Upper lobe of right lung (tissue), 1 donor: ENCODE measurements around the gene PCDHGA2. TPM values are rescaled to one million over a fixed set of nuclear protein-coding genes. Genes with fewer than 3 reads are reported as not detected.
A peak's percentile ranks its signal among the peaks of the same experiment; 100 is the strongest.
"Not testable (repeated sequence)": the region's sequence is repeated elsewhere in the genome, so short reads cannot be mapped to it uniquely, and the experiment has no call there.

ENCODE experiments used
- ATAC-seq: fragments of 200-7000 bp; cut with Tn5 transposase; one replicate; pipeline ENCODE4 v1.9.1; 2020; ENCODE audit warnings: mild to moderate bottlenecking, moderate library complexity
- DNase-seq: peaks from one replicate; pipeline ENCODE4 v3.0.0-alpha.2; 2020
- H3K27ac ChIP-seq: fragments of 200-600 bp; one replicate; pipeline ENCODE4 v1.8.0; 2022
- H3K27me3 ChIP-seq: fragments of 200-600 bp; one replicate; pipeline ENCODE4 v1.8.0; 2022; ENCODE audit warnings: mild to moderate bottlenecking
- H3K36me3 ChIP-seq: fragments of 200-600 bp; one replicate; pipeline ENCODE4 v1.8.0; 2022
- H3K4me1 ChIP-seq: fragments of 200-600 bp; one replicate; pipeline ENCODE4 v1.8.0; 2022
- H3K4me3 ChIP-seq: fragments of 200-600 bp; one replicate; pipeline ENCODE4 v1.8.0; 2022; ENCODE audit warnings: mild to moderate bottlenecking
- H3K9me3 ChIP-seq: fragments of 200-600 bp; one replicate; pipeline ENCODE4 v1.8.0; 2022
- intact Hi-C: fragments of 100-400 bp; cut with DNase I; formaldehyde crosslinking; loops from one replicate; pipeline ENCODE4 v1.11.0; 2022
- total RNA-seq: library from RNA; stranded (reverse); fragmentation: NEBNext Ultra II Directional; extraction: Animal tissue kit (Norgen Biotek cat#: 25700); gene quantifications from one replicate; pipeline ENCODE4 v1.2.1, GENCODE V29; 2021
- TF ChIP-seq, protein P1 (sequence below): fragments of 200-600 bp; IDR thresholded peaks from one replicate; pipeline ENCODE4 v1.8.0; 2022; ENCODE audit warnings: antibody characterized with exemption
- donor health status: DM: no; HTN: yes; CAD: no; lungs with severe emphysema.

The PCDHGA2 gene
- total RNA-seq, 1 donor from 2014 or later: 2.5 TPM

- Histone ChIP-seq H3K4me1 (no peaks in the 10 kb centered on the region), H3K36me3 (no peaks in the 10 kb centered on the region), H3K27ac (no peak overlapping the region), H3K9me3 (peaks cover 19% of the 10 kb centered on the region), H3K27me3 (peaks cover 6% of the 10 kb centered on the region), H3K4me3 (peak overlapping the region; percentile 21)
- ATAC-seq (no peak), DNase-seq (no peak)
- TF ChIP-seq, protein P1, sequence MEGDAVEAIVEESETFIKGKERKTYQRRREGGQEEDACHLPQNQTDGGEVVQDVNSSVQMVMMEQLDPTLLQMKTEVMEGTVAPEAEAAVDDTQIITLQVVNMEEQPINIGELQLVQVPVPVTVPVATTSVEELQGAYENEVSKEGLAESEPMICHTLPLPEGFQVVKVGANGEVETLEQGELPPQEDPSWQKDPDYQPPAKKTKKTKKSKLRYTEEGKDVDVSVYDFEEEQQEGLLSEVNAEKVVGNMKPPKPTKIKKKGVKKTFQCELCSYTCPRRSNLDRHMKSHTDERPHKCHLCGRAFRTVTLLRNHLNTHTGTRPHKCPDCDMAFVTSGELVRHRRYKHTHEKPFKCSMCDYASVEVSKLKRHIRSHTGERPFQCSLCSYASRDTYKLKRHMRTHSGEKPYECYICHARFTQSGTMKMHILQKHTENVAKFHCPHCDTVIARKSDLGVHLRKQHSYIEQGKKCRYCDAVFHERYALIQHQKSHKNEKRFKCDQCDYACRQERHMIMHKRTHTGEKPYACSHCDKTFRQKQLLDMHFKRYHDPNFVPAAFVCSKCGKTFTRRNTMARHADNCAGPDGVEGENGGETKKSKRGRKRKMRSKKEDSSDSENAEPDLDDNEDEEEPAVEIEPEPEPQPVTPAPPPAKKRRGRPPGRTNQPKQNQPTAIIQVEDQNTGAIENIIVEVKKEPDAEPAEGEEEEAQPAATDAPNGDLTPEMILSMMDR: no peak
- intact Hi-C loops: no loop called here
Observed at GRCh38 chr5:141343953-141344463, 5.4 kb downstream of the PCDHGA2 start.

DNA sequence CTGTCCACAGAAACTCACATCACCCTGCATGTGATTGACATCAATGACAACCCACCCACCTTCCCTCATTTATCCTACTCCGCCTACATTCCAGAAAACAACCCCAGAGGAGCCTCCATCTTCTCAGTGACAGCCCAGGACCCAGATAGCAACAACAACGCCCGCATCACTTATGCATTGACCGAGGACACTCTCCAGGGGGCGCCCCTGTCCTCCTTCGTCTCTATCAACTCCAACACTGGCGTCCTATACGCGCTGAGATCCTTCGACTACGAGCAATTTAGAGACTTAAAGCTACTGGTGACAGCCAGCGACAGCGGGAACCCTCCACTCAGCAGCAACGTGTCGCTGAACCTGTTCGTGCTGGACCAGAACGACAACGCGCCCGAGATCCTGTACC, 6.8 kb downstream of the PCDHGA2 start:
- Histone ChIP-seq H3K4me3 (no peak overlapping the region), H3K4me1 (no peaks in the 10 kb centered on the region), H3K27ac (no peak overlapping the region), H3K27me3 (peaks cover 10% of the 10 kb centered on the region), H3K36me3 (no peaks in the 10 kb centered on the region), H3K9me3 (peaks cover 13% of the 10 kb centered on the region)
- TF ChIP-seq, protein P1: no peak
- intact Hi-C loops: no loop called here
- DNase-seq (no peak), ATAC-seq (no peak)

GRCh38 chr5:141346017-141346416, 7.5 kb downstream of the PCDHGA2 start:
- not testable (repeated sequence) for ATAC-seq, H3K27ac ChIP-seq

DNA sequence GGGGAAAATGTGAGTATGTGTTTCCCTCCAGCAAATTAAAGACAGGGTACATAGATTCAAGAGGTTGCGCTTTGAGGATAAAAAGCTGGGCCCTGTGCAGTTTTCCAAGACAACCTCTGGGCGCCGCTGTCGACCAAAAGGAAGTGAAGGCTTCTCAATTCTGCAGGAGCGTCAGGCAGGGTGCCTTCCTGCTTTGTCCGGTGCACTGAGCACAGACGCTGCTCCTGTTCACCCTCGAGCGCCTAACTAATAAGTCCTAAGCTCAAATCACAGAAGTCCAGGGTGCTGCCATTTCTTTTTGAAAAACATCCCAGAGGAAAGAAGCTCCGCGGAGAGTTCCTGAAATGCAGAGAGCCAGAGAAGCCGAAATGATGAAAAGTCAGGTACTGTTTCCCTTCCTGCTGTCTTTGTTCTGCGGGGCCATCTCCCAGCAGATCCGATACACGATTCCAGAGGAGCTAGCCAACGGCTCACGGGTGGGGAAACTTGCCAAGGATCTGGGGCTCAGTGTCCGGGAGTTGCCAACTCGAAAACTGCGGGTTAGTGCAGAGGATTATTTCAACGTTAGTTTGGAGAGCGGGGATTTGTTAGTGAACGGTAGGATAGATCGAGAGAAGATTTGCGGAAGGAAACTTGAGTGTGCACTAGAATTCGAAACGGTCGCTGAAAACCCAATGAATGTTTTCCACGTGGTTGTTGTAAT, 11.5 kb downstream of the PCDHGA2 start, which contains the start of gene PCDHGB1:
TSS of gene PCDHGB1 (plus strand) at position 183 of the 703 bp plus-strand sequence. CDS start at position 345, 162 bp downstream.
- peaks cover 12% of the 10 kb centered on the region for H3K9me3 ChIP-seq
- no peak for DNase-seq

More at GRCh38 chr5:141346017-141346416, 7.5 kb downstream of the PCDHGA2 start:
- H3K4me1 ChIP-seq, H3K36me3 ChIP-seq, H3K4me3 ChIP-seq, intact Hi-C loops, DNase-seq: not testable (repeated sequence)
- H3K9me3 ChIP-seq: peaks cover 18% of the 10 kb centered on the region
- H3K27me3 ChIP-seq: peaks cover 10% of the 10 kb centered on the region

GRCh38 chr5:141351591-141351990, 13.0 kb downstream of the PCDHGA2 start:
- ATAC-seq (no peak), DNase-seq (no peak)
- Histone ChIP-seq H3K27ac (no peak overlapping the region), H3K9me3 (peaks cover 17% of the 10 kb centered on the region), H3K4me1 (no peaks in the 10 kb centered on the region), H3K27me3 (peaks cover 5% of the 10 kb centered on the region), H3K36me3 (no peaks in the 10 kb centered on the region), H3K4me3 (no peak overlapping the region)
- intact Hi-C loops: no loop called here
- TF ChIP-seq, protein P1: no peak

More for the DNA sequence above, 11.5 kb downstream of the PCDHGA2 start, which contains the start of gene PCDHGB1:
- H3K27ac ChIP-seq: no peak within 1 kb of the TSS
- intact Hi-C loops: no loop called here
- ATAC-seq: peak; percentile 71
- peaks cover 5% of the 10 kb centered on the region for H3K27me3 ChIP-seq
- H3K36me3 ChIP-seq: no peaks in the 10 kb centered on the region
- H3K4me1 ChIP-seq: no peaks in the 10 kb centered on the region
- H3K4me3 ChIP-seq: no peak within 1 kb of the TSS
- TF ChIP-seq, protein P1: peak; percentile 37

DNA sequence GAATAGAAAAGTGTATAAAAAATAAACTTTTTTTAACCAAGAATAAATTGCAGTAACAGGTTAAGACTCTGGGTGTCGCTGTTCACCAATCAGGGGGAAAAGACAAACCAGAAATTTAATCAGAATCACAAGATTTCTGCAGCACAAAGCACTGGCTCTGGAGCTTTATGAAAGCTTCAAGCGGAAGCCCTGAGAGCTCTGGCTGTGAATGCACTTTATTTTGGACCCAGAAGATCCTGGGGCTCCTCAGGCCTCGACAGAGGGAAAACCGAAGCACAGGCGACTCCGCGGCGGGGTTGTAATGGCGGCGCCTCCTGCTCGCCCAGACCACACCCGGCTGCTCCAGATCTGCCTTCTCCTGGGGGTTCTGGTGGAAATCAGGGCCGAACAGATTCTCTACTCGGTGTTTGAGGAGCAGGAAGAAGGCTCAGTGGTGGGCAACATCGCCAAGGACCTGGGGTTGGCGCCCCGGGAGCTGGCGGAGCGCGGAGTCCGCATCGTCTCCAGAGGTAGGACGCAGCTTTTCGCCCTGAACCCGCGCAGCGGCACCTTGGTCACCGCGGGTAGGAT, 16.4 kb downstream of the PCDHGA2 start, which contains the start of gene PCDHGA4:
TSS of gene PCDHGA4 (plus strand) at position 122 of the 570 bp plus-strand sequence. CDS start at position 209, 87 bp downstream.
- TF ChIP-seq, protein P1: peak; percentile 45
- Histone ChIP-seq H3K9me3 (peaks cover 28% of the 10 kb centered on the region), H3K36me3 (no peaks in the 10 kb centered on the region), H3K4me1 (no peaks in the 10 kb centered on the region), H3K4me3 (peak within 1 kb of the TSS; percentile 40), H3K27ac (no peak within 1 kb of the TSS), H3K27me3 (peaks cover 5% of the 10 kb centered on the region)
- no peak for ATAC-seq
- DNase-seq: no peak
- intact Hi-C loops: no loop called here
